NOMO-1 treated with dmso at 0.1 percent for 144 hours (cell line): ENCODE data around the gene COL23A1.
"Not testable (repeated sequence)": the region's sequence is repeated elsewhere in the genome, so short reads cannot be mapped to it uniquely, and the experiment has no call there.

Source experiments
- DNase-seq: peaks from one replicate; lab custom pipeline; 2025; ENCODE audit not compliant: unreplicated experiment; lab: John Stamatoyannopoulos, UW

Gene COL23A1

DNA sequence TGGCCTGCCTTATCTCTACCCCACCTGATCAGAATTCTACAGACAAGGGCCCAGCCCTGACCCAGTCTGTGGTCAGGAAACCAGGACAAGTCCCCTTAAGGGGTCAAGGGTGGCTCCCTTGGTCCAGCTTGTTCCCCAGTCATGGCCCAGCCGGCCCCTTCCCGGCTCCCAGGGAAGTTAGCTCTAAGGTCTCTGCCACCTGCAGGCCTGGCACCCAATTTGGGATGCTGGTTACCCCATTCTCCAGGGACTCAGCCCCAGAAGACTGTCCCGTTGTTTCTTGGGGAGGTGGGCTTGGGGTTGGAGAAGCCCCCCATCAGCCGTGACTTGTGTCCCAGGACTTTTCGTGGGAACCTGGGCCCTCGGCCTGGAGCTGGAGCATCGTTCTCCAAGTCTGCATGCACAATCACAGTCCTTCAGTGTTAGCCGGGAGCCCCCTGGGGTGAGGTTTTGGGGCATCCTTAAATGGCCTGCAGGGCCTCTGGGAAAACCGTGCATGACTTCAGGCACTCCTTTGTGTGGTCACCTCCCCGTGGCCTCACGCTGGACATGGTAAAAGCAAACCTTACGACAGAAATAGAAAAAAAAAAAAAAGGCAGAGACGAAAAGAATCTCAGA, 206.8 kb downstream of the COL23A1 start:
- no peak for DNase-seq

DNA sequence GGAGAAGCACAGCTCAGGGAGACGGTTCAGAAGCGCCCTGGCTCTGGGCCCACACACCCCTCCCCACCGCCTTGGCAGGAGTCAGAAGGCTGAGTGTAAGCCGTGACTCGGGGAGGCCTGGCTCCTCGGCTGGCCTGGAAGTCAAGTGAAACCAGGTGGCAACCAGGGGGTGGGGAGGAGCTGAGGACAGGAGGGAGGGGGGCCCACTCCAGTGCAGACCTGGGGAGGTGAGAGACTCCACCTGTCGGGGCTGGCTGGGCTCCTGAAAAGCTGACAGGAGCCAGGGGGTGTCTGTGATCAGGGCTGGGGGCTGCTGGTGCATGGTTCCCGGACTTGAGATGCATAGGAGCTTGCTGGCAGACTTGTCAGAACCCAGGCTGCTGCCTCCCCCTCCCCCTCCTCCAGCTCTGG, 207.4 kb downstream of the COL23A1 start:
- no peak for DNase-seq

GRCh38 chr5:178381921-178382695, 208.1 kb downstream of the COL23A1 start:
- DNase-seq = no peak

GRCh38 chr5:178381206-178381605, 209.0 kb downstream of the COL23A1 start:
- DNase-seq = no peak

- no peak for DNase-seq
Observed at GRCh38 chr5:178380541-178381074, 209.6 kb downstream of the COL23A1 start.

GRCh38 chr5:178380086-178380485, 210.1 kb downstream of the COL23A1 start:
- no peak for DNase-seq

DNA sequence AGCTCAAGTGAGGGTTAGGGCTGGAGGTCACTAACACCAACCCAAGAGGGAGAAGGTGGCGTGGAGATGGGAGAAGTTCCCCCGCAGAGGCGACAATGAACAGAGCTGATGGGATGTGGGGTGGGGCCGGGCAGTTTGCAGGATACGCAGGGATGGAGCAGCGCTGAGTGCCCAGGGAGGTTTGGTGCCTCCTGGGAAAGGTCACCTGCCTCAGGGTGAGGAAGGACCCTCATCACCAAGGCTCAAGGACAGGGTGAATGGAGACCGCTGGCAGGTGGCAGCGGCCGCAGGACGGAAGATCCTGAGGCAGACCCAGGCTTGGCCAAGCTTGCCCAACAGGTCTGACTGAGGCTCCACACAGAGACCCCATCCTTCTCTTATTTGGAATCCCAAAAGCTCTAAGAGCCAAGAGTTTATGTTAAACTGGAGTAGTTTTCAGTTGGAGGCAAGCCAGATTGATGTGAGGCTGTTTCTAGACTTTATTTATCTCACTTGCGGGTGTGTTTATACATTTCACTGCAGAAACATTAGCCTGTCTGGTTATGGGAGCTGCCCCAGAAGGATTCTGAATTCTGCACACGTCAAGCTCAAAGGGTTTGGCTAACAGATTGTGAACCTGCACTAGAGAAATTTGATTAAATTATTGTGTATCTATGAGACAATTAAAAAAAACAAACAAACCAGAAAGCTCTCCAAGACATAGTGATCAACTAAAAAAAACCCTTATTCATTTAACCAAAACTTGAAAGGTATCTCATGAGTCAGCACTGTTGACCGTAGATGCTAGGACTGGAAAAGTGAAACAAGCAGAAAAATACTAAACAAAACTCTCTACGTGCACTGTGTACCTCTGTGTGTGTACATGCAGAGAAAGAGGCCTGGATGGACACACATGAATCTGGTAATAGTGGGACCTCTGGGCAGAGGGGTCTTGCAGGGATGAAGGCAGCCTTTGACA, 211.4 kb downstream of the COL23A1 start:
- no peak for DNase-seq

DNA sequence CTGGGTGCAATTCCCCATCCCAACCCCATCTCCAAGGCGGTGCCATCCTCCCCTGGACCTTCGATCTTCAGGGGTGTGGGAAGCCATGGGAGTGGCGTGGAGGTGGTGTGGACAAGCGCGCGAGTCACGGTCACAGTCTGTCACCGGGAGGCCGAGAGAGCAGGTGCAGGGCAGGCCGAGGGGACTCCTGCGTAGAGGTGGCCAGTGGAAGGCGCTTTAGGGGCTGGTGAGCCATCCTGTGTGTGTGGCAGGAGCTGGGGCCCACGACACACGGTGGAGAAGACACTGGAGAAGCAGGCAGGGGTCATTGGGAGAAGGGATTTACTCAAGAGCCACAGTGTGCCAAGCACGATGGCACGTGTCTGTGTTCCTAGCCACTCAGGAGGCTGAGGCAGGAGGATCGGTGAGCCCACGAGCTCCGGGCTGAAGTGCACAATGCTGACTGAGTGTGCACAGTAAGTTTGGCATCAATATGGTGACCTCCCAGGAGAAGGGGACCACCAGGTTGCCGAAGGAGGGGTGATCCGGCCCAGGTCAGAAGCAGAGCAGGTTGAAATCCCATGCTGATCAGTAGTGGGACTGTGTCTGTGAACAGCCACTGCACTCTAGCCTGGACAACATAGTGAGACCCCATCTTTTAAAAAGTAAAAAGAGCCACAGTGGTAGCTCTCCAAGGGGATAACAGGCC, 212.5 kb downstream of the COL23A1 start:
- no peak for DNase-seq

DNA sequence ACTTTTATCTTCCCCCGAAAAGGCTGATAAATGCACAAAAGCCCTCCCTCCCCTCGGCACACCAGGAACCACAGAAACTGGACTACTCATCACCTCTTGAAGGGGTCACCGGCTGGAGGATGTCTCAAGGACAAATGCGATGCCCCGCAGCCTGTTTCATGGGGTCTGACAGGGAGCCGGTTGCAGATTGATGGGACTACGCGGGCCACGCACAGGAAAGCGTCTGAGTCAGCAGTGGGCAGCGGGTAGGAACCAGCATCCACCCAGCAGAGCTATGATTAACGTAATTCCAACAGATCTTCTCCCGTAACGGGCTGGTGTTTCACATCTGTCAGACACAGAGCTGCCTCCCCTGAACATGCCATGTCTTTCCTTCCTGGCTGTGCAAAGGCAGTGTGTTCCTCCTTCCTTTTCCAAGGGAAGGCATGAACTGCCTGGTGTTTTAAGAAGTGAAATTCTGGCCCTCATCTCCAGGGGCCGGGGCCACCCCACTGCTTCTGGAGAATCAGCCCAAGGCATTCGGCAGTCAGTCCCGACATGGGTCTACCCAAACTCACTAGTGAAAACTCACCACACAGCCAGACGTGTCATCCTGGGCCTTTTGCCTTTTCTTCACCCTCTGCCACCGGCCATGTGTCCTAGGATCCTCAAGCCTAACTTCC, 213.1 kb downstream of the COL23A1 start:
- no peak for DNase-seq

DNA sequence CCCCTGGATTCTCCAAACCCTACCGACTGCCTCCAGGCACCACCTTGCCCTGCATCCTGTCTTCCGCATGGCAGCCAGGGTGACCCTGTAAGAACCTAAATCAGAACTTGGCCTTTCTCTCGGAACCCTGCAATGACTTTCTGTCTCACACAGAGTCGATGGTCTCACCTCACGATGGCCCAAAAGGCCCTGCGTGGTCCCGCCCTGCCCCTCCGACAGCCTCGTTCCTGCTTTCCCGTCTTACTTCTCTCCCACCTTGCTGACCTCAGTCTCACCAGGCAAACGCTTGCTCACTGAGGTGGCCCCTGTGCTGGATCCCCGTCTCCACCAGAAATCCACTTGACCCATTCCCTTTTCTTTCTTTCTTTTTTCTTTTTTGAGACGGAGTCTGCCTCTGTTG, 214.8 kb downstream of the COL23A1 start:
- no peak for DNase-seq

DNA sequence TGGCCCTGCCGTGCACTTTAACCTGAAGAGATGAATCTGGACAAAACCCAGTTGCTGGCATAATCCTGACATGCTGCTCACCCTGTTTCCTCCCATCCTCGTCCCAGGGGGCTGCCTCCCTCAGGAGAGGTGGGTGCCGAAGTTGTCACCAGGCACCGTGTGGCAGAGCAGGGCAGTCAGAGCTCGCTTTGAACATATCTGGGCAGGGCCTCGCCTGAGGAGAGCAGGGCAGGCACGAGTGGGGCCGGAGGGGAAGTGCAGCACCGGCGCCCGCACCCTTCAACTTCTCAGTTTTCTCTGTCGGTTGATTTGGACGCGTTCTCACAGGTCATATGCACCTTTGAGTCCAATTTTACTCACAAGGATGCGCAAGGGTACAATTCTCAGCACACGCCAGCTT, 216.5 kb downstream of the COL23A1 start:
- no peak for DNase-seq

GRCh38 chr5:178372142-178372571, 218.0 kb downstream of the COL23A1 start:
- DNase-seq = no peak

DNA sequence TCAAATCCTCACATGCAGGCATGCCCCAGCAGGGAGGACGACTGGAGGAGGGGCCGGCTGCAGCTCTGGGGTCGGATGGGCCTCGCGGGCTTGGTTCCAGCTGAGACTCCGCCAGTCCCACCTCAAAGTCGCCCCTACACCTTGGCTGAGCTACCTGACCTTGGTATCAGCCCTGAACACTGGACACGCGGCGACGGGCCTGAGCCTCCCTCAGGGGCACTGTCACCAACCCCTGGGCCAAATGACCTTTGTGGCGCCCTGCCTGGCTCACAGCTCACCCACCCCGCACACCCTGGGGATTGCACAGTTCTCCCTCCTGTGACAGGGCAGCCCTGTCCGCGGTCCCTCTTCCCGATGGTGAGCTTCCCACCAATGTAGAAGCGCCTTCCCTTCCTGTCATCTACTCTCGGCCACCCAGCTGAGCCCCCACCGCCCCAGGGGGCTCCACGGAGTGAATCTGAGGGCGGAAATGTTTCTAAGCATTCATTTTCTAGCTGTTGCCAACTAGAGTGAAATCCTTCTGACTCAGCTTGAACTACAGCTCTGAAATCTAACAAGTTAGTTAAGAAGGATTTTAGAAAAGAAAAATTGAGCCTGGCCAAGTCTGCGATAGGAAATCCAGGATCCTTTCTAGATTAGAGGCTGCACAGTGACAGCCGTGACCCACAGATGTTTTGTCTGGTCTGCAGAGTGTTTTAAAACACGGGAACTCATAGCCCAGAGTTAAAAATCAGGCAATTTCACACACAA, 218.7 kb downstream of the COL23A1 start:
- no peak for DNase-seq

DNA sequence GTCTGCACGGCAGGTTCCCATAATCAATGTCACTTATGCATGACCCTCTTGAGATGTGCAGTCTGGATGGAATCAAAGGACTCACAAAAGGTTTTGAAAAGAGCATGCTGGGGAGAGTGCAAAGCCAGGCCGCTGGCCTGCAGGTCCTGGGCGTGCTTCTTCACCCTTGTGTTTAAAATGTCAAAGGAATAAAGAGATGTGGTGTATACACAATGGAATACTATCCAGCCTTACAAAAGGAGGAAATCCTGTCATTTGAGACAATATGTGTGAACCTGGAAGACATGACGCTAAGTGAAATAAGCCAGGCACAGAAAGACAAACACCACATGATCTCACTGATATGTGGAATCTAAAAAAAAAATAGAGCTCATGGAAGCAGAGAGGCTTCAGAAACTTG, 220.1 kb downstream of the COL23A1 start:
- DNase-seq = no peak

GRCh38 chr5:178369469-178369868, 220.7 kb downstream of the COL23A1 start:
- DNase-seq = not testable (repeated sequence)

DNA sequence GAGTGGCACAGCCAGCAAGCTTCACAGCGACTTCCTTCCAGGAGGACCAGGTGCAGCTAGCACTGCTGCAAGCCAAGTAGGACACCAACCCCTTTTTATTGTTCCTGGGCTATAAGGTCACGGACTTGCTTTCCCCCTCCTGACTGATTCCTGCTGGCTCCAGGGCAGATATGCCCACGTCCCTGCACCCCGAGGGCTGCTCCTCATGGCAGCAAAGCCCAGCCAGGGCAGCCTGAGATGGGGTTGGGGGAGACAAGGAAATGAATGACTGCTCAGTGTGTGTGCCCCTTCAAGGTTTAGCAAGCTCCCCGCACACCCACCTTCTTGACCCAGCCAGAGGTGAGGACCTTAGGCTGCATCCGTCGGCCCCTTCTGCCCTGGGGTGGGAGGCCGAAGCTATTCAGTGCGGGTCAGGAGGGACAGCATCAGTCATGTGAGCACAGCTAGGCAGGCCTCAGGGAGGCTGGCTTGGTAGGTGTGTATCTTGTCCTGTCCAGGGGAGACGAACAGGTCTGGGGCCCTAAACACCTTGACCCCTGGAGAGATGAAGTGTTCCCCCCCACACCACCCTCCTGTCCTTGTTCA, 221.4 kb downstream of the COL23A1 start:
- no peak for DNase-seq

DNA sequence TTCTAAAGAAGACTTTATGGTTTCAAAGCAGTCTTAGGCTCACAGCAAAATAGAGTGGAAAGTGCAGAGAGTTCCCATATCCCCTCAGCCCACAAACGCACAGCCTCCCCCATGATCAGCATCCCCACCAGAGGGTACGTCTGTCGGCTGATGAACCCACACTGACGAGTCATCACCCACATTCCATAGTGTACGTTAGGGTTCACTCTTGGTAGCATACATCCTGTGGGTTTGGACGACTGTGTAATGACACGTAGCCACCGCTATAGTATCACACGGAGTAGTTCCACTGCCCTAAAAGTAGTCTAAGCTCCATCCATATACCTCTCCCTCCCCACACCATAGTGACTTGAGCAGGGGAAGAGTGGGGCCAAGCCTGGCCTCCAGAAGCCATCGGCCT, 221.9 kb downstream of the COL23A1 start:
- DNase-seq = no peak

- DNase-seq = no peak
Observed at GRCh38 chr5:178367736-178368120, 222.5 kb downstream of the COL23A1 start.
